GM23338 (cell line): ENCODE measurements around the gene CACNA1C. TPM values are rescaled to one million over a fixed set of nuclear protein-coding genes. Genes with fewer than 3 reads are reported as not detected.
"Not testable (repeated sequence)": the region's sequence is repeated elsewhere in the genome, so short reads cannot be mapped to it uniquely, and the experiment has no call there.

Experiments
- ATAC-seq: fragments of 200-7000 bp; cut with Tn5 transposase; 3 replicates; pipeline ENCODE4 v1.9.1; 2020
- DNase-seq: peaks from one replicate; pipeline ENCODE4 v3.0.0-alpha.2; 2015; ENCODE audit warnings: low spot score
- H2AFZ ChIP-seq: fragments of 200-600 bp; sonication (generic); 2 replicates; pipeline ENCODE4 v1.8.0; 2016; ENCODE audit warnings: antibody characterized with exemption, mild to moderate bottlenecking, moderate library complexity
- H3F3A ChIP-seq: fragments of 200-600 bp; sonication (generic); replicated peaks from 2 replicates; pipeline ENCODE4 v1.8.0; 2017; ENCODE audit warnings: antibody characterized with exemption, mixed run types, low read depth
- H3K27ac ChIP-seq: fragments of 200-600 bp; sonication (generic); 2 replicates; pipeline ENCODE4 v1.6.1; 2016; ENCODE audit warnings: low read depth
- H3K27me3 ChIP-seq: fragments of 200-600 bp; sonication (generic); 2 replicates; pipeline ENCODE4 v1.8.0; 2016; ENCODE audit warnings: mild to moderate bottlenecking, mixed run types, moderate library complexity; ENCODE audit not compliant: insufficient read depth
- H3K36me3 ChIP-seq: fragments of 200-600 bp; sonication (generic); 2 replicates; pipeline ENCODE4 v1.8.0; 2016; ENCODE audit warnings: mild to moderate bottlenecking; ENCODE audit not compliant: insufficient read depth
- H3K4me1 ChIP-seq: fragments of 200-600 bp; sonication (generic); 2 replicates; pipeline ENCODE4 v1.8.0; 2016; ENCODE audit warnings: mild to moderate bottlenecking, moderate library complexity; ENCODE audit not compliant: insufficient read depth
- H3K4me2 ChIP-seq: fragments of 200-600 bp; sonication (generic); 2 replicates; pipeline ENCODE4 v1.7.1; 2017; ENCODE audit warnings: mixed run types
- H3K4me3 ChIP-seq: fragments of 200-600 bp; sonication (generic); 2 replicates; pipeline ENCODE4 v1.6.1; 2016; ENCODE audit warnings: mixed run types
- H3K79me2 ChIP-seq: fragments of 200-600 bp; sonication (generic); replicated peaks from 2 replicates; pipeline ENCODE4 v1.8.0; 2017; ENCODE audit warnings: mild to moderate bottlenecking; ENCODE audit not compliant: insufficient read depth
- H3K9me2 ChIP-seq: fragments of 200-600 bp; sonication (generic); 2 replicates; pipeline ENCODE4 v1.8.0; 2017; ENCODE audit not compliant: insufficient read depth
- H4K20me1 ChIP-seq: fragments of 200-600 bp; sonication (generic); replicated peaks from 2 replicates; pipeline ENCODE4 v1.8.0; 2017; ENCODE audit warnings: mild to moderate bottlenecking; ENCODE audit not compliant: insufficient read depth
- H3K27ac Mint-ChIP-seq: 2 replicates; pipeline ENCODE4 v1.8.0; 2020; ENCODE audit warnings: inconsistent platforms, mild to moderate bottlenecking, moderate library complexity, mixed read lengths
- H3K27me3 Mint-ChIP-seq: 3 replicates; pipeline ENCODE4 v1.8.0; 2022; ENCODE audit warnings: low read depth, mild to moderate bottlenecking, moderate library complexity, mixed read lengths, inconsistent platforms; ENCODE audit not compliant: insufficient read depth, poor library complexity
- H3K36me3 Mint-ChIP-seq: 3 replicates; pipeline ENCODE4 v1.8.0; 2021; ENCODE audit warnings: low read depth, mild to moderate bottlenecking, inconsistent platforms, moderate library complexity, mixed read lengths
- H3K4me1 Mint-ChIP-seq: 3 replicates; pipeline ENCODE4 v1.8.0; 2020; ENCODE audit warnings: mild to moderate bottlenecking, inconsistent platforms, mixed read lengths
- H3K4me3 Mint-ChIP-seq: 3 replicates; pipeline ENCODE4 v1.8.0; 2021; ENCODE audit warnings: moderate library complexity, mild to moderate bottlenecking, inconsistent platforms, mixed read lengths
- H3K9me3 Mint-ChIP-seq: 3 replicates; pipeline ENCODE4 v1.8.0; 2020; ENCODE audit warnings: moderate library complexity, mild to moderate bottlenecking, inconsistent platforms, mixed read lengths
- CREB1 ChIP-seq: fragments of 250-450 bp; sonication (Bioruptor Pico); IDR thresholded peaks from 2 replicates; pipeline ENCODE4 v1.5.0; 2020; ENCODE audit warnings: low read depth, mild to moderate bottlenecking, moderate library complexity
- EZH2 ChIP-seq: fragments of 200-600 bp; sonication (generic); IDR thresholded peaks from one replicate; pipeline ENCODE4 v1.8.0; 2017; ENCODE audit warnings: antibody characterized with exemption, mild to moderate bottlenecking, low read depth; ENCODE audit not compliant: unreplicated experiment
- EZH2phosphoT487 ChIP-seq: fragments of 200-600 bp; sonication (generic); IDR thresholded peaks from one replicate; pipeline ENCODE4 v1.8.1; 2018; ENCODE audit warnings: antibody characterized with exemption; ENCODE audit not compliant: unreplicated experiment
- JUNB ChIP-seq: IDR thresholded peaks from one replicate; pipeline ENCODE4 v1.6.1; 2016; ENCODE audit warnings: antibody characterized with exemption; ENCODE audit not compliant: unreplicated experiment
- NANOG ChIP-seq: IDR thresholded peaks from 2 replicates; pipeline ENCODE4 v1.6.1; 2016; ENCODE audit warnings: antibody characterized with exemption, borderline replicate concordance
- ZNF114 ChIP-seq: fragments of 250-450 bp; sonication (Bioruptor Pico); IDR thresholded peaks from 2 replicates; pipeline ENCODE4 v1.5.0; 2020; ENCODE audit warnings: mild to moderate bottlenecking, moderate library complexity
- ZNF331 ChIP-seq: fragments of 250-450 bp; sonication (Bioruptor Pico); IDR thresholded peaks from 2 replicates; pipeline ENCODE4 v1.5.0; 2020; ENCODE audit warnings: low read depth, mild to moderate bottlenecking, moderate library complexity
- polyA plus RNA-seq: library from polyadenylated mRNA; unstranded; fragments of >200 nt; fragmentation: Nextera tagmentation; extraction: Ambion mirVana; gene quantifications from 2 replicates; pipeline ENCODE4 v1.2.1, GENCODE V29; 2016
- total RNA-seq: library from RNA; depleted of rRNA; stranded (reverse); fragments of >200 nt; shearing (Covaris generic); gene quantifications from 2 replicates; pipeline ENCODE4 v1.2.3, GENCODE V29; 2014
- TF ChIP-seq, protein P1 (sequence below), 2 experiments: fragments of 200-600 bp in 1 of 2; sonication (generic) in 1 of 2; conservative IDR thresholded peaks; 2 replicates each; pipeline versions ENCODE4 v1.5.1 to v1.6.1; 2016 to 2017; ENCODE audit warnings: antibody characterized with exemption in 2 of 2, low read depth in 2 of 2, mild to moderate bottlenecking in 2 of 2, moderate library complexity in 1 of 2
- TF ChIP-seq, protein P2 (sequence below): IDR thresholded peaks from one replicate; pipeline ENCODE4 v1.6.1; 2018; ENCODE audit warnings: antibody characterized with exemption; ENCODE audit not compliant: unreplicated experiment
- TF ChIP-seq, protein P3 (sequence below): fragments of 250-450 bp; sonication (Bioruptor Pico); IDR thresholded peaks from 2 replicates; pipeline ENCODE4 v1.5.0; 2020; ENCODE audit warnings: mild to moderate bottlenecking, moderate library complexity

Gene CACNA1C
- total and polyA plus RNA-seq, 2 experiments from 2014 or later: 0.78 to 2.1 TPM

DNA sequence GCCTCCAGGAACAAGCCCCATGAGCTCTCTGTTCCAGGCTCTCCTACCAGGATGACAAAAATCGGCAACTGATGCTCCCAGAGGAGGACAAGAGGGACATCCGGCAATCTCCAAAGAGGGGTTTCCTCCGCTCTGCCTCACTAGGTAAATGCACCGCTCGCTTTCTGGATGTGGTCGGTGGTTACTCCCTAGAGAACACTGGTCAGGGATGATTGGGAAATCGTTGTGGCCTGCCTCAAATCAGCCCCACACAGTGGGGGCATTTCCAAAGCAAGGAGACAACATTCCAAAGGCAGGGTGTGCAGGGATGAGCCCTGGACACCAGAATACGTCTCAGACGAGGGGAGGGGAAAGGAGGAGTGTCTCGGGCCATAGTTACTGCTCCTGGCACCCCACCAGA, 689.2 kb downstream of the CACNA1C start:
- ATAC-seq, H3K4me1 ChIP-seq, H3K4me2 ChIP-seq, H3K27ac Mint-ChIP-seq, H3K36me3 Mint-ChIP-seq, H4K20me1 ChIP-seq, H3K9me2 ChIP-seq, H2AFZ ChIP-seq, H3K36me3 ChIP-seq, H3K27me3 Mint-ChIP-seq, H3K4me3 ChIP-seq, DNase-seq, H3K9me3 Mint-ChIP-seq, H3F3A ChIP-seq, H3K4me3 Mint-ChIP-seq, H3K79me2 ChIP-seq, H3K27me3 ChIP-seq, H3K27ac ChIP-seq: not testable (repeated sequence)
- H3K4me1 Mint-ChIP-seq: peaks cover 11% of the 10 kb centered on the region

DNA sequence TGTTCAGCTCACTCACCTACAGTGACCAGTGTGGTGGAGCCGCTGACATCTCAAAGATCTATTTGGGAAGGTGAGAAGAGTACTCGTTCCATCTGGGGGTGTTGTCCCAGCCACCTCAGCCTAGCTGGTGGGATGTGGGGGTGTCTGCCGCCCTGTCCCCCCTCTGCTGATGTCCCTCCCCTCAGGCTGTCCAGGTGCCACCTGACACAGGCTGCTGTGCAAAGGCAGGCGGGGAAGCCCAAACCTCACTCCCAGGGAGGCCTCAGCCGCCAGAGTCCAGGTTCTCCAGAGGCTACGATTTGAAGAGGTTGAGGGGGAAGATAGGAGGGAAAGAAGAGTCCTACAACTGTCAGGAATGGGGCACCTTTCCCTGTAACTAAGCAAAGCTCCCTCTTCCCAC, 690.7 kb downstream of the CACNA1C start:
- H3K4me1 ChIP-seq: peaks cover 8% of the 10 kb centered on the region
- no peak for DNase-seq
- ATAC-seq: no peak
- no peak overlapping the region for H3K27ac ChIP-seq
- H3K9me2 ChIP-seq: no peaks in the 10 kb centered on the region
- Mint-ChIP-seq H3K4me3 (no peak overlapping the region), H3K27me3 (peaks cover 3% of the 10 kb centered on the region), H3K4me1 (peaks cover 11% of the 10 kb centered on the region), H3K36me3 (no peaks in the 10 kb centered on the region), H3K27ac (no peak overlapping the region), H3K9me3 (no peaks in the 10 kb centered on the region)
- no peak overlapping the region for H2AFZ ChIP-seq
- H4K20me1 ChIP-seq: no peaks in the 10 kb centered on the region
- H3K4me2 ChIP-seq: no peak overlapping the region
- H3K4me3 ChIP-seq: no peak overlapping the region
- no peaks in the 10 kb centered on the region for H3K79me2 ChIP-seq
- no peaks in the 10 kb centered on the region for H3K36me3 ChIP-seq
- peaks cover 6% of the 10 kb centered on the region; the same call in 1 of the 2 replicates for H3F3A ChIP-seq
- H3K27me3 ChIP-seq: no peaks in the 10 kb centered on the region
- TF ChIP-seq NANOG: no peak
- no peak for TF ChIP-seq CREB1 (CRISPR knock-in tag)
- no peak for TF ChIP-seq ZNF331 (CRISPR knock-in tag)
- TF ChIP-seq EZH2: no peak
- TF ChIP-seq, protein P1, sequence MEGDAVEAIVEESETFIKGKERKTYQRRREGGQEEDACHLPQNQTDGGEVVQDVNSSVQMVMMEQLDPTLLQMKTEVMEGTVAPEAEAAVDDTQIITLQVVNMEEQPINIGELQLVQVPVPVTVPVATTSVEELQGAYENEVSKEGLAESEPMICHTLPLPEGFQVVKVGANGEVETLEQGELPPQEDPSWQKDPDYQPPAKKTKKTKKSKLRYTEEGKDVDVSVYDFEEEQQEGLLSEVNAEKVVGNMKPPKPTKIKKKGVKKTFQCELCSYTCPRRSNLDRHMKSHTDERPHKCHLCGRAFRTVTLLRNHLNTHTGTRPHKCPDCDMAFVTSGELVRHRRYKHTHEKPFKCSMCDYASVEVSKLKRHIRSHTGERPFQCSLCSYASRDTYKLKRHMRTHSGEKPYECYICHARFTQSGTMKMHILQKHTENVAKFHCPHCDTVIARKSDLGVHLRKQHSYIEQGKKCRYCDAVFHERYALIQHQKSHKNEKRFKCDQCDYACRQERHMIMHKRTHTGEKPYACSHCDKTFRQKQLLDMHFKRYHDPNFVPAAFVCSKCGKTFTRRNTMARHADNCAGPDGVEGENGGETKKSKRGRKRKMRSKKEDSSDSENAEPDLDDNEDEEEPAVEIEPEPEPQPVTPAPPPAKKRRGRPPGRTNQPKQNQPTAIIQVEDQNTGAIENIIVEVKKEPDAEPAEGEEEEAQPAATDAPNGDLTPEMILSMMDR (conservative IDR thresholded peaks at IDR 0.05; ENCODE audit: low read depth in 2 of 2): no peak
- TF ChIP-seq JUNB: no peak
- TF ChIP-seq, protein P2, sequence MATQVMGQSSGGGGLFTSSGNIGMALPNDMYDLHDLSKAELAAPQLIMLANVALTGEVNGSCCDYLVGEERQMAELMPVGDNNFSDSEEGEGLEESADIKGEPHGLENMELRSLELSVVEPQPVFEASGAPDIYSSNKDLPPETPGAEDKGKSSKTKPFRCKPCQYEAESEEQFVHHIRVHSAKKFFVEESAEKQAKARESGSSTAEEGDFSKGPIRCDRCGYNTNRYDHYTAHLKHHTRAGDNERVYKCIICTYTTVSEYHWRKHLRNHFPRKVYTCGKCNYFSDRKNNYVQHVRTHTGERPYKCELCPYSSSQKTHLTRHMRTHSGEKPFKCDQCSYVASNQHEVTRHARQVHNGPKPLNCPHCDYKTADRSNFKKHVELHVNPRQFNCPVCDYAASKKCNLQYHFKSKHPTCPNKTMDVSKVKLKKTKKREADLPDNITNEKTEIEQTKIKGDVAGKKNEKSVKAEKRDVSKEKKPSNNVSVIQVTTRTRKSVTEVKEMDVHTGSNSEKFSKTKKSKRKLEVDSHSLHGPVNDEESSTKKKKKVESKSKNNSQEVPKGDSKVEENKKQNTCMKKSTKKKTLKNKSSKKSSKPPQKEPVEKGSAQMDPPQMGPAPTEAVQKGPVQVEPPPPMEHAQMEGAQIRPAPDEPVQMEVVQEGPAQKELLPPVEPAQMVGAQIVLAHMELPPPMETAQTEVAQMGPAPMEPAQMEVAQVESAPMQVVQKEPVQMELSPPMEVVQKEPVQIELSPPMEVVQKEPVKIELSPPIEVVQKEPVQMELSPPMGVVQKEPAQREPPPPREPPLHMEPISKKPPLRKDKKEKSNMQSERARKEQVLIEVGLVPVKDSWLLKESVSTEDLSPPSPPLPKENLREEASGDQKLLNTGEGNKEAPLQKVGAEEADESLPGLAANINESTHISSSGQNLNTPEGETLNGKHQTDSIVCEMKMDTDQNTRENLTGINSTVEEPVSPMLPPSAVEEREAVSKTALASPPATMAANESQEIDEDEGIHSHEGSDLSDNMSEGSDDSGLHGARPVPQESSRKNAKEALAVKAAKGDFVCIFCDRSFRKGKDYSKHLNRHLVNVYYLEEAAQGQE: no peak
- TF ChIP-seq ZNF114 (CRISPR knock-in tag): no peak
- TF ChIP-seq, protein P3, sequence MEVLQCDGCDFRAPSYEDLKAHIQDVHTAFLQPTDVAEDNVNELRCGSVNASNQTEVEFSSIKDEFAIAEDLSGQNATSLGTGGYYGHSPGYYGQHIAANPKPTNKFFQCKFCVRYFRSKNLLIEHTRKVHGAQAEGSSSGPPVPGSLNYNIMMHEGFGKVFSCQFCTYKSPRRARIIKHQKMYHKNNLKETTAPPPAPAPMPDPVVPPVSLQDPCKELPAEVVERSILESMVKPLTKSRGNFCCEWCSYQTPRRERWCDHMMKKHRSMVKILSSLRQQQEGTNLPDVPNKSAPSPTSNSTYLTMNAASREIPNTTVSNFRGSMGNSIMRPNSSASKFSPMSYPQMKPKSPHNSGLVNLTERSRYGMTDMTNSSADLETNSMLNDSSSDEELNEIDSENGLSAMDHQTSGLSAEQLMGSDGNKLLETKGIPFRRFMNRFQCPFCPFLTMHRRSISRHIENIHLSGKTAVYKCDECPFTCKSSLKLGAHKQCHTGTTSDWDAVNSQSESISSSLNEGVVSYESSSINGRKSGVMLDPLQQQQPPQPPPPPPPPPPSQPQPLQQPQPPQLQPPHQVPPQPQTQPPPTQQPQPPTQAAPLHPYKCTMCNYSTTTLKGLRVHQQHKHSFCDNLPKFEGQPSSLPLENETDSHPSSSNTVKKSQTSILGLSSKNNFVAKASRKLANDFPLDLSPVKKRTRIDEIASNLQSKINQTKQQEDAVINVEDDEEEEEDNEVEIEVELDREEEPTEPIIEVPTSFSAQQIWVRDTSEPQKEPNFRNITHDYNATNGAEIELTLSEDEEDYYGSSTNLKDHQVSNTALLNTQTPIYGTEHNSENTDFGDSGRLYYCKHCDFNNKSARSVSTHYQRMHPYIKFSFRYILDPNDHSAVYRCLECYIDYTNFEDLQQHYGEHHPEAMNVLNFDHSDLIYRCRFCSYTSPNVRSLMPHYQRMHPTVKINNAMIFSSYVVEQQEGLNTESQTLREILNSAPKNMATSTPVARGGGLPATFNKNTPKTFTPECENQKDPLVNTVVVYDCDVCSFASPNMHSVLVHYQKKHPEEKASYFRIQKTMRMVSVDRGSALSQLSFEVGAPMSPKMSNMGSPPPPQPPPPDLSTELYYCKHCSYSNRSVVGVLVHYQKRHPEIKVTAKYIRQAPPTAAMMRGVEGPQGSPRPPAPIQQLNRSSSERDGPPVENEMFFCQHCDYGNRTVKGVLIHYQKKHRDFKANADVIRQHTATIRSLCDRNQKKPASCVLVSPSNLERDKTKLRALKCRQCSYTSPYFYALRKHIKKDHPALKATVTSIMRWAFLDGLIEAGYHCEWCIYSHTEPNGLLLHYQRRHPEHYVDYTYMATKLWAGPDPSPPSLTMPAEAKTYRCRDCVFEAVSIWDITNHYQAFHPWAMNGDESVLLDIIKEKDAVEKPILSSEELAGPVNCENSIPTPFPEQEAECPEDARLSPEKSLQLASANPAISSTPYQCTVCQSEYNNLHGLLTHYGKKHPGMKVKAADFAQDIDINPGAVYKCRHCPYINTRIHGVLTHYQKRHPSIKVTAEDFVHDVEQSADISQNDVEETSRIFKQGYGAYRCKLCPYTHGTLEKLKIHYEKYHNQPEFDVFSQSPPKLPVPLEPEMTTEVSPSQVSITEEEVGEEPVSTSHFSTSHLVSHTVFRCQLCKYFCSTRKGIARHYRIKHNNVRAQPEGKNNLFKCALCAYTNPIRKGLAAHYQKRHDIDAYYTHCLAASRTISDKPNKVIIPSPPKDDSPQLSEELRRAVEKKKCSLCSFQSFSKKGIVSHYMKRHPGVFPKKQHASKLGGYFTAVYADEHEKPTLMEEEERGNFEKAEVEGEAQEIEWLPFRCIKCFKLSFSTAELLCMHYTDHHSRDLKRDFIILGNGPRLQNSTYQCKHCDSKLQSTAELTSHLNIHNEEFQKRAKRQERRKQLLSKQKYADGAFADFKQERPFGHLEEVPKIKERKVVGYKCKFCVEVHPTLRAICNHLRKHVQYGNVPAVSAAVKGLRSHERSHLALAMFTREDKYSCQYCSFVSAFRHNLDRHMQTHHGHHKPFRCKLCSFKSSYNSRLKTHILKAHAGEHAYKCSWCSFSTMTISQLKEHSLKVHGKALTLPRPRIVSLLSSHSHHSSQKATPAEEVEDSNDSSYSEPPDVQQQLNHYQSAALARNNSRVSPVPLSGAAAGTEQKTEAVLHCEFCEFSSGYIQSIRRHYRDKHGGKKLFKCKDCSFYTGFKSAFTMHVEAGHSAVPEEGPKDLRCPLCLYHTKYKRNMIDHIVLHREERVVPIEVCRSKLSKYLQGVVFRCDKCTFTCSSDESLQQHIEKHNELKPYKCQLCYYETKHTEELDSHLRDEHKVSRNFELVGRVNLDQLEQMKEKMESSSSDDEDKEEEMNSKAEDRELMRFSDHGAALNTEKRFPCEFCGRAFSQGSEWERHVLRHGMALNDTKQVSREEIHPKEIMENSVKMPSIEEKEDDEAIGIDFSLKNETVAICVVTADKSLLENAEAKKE: no peak
- TF ChIP-seq EZH2phosphoT487: no peak
